GM18861 (cell line): ENCODE results near the gene HMG20A.

Experiments
- ATAC-seq: cut with Tn5 transposase; IDR thresholded peaks from one replicate; pipeline ENCODE4 v1.9.1; 2021; ENCODE audit not compliant: unreplicated experiment

The HMG20A gene

DNA sequence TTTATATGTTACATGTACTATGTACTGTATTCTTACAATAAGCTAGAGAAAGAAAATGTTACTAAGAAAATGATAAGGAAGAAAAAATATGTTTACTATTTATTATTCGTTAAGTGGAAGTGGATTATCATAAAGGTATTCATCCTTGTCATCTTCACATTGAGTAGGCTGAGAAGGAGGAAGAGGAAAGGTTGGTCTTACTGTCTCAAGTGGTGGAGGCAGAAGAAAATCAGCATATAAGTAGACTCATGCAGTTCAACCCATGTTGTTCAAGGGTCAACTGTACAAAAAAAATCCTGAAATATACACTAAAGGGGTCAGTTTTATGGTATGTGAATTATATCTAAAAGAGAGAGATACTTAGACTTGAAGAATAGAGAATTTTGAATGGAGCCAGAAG is 5.7 kb downstream of the HMG20A start:
- ATAC-seq = no peak

DNA sequence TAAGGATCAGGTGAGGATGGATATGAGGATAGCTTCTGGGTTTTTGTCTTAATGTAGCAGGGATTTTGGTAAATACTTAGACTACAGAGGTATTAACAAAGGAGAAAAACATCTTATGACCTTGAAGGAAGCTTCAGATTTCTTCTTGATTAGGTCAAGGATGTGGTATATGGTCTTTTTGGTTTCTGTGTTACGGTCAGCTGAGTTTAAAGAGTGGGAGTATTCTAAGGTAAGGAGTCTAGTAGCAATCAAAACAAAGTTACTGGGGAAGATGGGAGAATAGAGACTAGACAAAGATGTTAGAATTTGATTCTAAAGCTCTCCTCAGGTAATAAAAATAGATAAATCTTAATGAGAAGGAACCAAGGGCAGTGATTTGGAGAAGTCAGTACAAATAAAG is 6.2 kb downstream of the HMG20A start:
- no peak for ATAC-seq

DNA sequence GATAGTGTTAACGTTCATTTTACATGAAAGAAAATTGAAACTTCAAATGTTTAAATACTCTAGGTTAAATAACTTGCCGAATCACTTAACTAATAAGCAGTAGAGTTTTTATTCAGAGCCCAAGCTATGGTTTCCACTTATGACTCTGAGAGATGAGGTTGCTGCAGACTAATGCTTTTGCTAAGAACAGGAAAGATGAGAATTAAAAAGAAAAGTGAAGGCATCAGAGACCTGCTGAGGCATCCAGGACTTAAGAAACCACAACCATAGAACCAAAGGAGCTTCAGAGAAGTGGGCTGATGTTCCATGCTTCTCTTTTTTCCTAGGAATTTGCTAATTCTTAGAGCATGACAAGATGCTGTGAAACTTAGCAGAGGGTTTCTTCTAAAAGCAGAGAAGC is 9.5 kb downstream of the HMG20A start:
- no peak for ATAC-seq

DNA sequence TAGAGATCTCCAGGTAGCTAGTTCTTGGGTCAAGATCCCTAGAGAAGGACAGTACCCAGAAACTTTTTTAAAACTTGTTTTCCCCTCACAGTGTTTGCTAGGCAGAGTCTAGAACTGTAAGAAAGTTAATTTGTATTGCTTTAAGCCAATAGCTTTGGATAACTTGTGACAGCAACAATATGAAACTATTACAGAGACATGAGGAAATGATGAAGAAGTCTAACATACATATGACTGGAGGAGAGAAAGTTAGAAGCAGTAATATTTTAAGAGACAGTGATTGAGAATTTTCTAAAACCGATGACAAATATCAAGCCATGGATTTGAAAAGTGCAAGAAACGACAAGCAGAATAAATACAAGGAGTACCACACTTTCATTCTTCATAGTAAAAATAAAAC is 10.0 kb downstream of the HMG20A start:
- no peak for ATAC-seq

DNA sequence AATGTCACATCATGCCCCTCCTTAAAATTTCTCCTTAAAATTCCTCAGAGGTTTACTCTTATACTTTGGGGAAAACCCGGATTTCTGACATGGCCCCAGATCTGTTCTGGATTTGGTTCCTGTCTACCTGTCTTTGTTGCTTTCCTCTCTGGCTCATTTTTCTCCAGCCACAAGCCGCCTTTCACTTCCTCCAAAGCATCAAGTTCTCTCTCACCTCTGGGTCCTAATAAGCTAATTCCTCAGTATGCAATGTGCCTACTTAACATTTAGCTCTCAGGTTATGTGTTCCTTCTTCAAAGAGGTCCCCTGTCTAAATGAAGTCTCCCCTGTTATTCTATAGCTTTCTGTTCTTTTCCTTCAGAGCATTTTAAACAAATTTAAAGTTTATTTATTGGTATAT is 16.1 kb downstream of the HMG20A start:
- ATAC-seq = no peak

DNA sequence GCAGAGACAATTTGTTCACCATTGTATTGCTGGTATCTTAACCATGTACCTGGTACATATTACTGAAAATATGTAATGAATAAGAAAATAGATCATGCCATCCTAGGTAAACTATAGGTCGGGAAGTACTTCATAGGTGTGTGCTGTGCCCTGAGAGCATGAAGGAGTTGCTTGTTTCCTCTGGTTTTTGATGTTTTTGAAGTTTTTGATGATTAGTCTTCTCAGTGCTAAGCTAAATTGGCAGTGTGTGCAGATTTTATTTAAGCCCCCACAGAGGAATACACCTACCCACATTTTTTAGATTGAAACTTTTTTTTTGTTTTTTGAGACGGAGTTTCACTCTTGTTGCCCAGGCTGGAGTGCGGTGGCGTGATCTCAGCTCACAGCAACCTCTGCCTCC is 16.6 kb downstream of the HMG20A start:
- no peak for ATAC-seq

DNA sequence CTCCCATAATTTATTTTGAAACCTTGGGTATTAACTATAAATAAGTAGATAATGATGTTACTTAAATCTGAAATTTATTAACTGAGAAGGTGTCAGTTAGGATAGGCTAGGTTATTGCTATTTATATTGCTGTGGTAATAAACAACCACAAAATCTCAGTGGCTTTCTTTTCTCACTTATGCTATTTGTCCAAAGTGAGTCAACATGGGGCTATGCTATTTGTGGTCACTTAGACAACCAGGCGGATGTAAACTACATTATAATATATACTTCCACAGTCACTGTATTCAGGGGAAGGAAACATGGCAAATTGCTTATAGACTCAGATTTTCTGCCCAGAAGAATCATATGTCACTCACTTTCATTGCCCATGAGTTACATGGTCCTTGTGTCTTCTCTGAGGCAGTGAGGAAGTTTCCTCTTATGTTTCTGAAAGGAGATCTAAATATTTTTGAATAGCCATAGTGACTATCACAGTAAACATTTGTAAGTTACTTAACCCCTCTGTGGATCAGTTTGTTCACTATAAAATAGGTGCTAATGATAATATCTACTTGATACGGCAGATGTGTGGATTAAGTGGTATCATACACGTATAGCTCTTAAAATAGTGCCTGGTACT is 19.8 kb downstream of the HMG20A start:
- peak; percentile 75 for ATAC-seq

DNA sequence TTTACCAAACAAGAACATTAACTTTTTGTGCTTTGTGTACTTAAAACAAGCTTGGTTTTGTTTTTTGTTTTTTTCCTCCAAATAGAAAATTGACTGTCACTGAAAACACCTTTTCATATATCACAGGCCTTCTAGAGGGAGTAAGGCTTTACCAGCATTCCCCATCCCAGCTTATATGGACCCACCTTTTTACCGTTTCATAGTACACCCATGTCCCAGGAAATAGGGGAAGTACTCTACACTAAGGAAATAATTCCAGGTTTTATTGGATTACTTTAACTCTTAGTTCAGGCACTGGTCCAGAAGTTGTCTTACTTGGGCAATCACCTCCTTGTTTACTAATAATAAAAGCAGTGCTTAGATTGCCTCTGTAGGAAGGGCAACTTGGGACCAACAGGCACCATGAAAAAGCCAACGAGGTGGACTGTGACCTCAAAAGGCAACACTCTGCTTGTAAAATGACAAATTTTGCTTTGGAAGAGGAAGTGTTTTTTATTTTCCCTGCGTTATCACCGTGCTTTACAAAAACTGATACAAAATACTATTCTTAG is 26.2 kb downstream of the HMG20A start:
- no peak for ATAC-seq

DNA sequence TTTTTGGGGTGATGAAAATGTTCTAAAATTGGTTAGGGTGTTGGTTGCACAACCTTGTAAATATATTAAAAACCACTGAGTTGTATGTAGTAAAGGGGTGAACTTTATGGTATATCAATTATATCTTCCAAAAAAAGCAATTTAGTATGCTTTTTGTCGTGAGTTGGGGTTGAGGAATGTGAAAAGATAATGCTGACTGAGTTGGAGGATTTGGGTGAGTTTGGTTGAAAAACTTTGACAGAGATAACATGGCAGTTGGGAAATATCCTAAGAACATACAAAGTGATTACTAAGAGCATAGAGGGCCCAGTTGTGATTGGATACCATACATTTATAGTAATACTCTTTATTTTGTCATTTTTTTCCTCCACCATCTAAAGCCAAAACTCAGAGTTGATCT is 33.6 kb downstream of the HMG20A start:
- ATAC-seq = no peak

DNA sequence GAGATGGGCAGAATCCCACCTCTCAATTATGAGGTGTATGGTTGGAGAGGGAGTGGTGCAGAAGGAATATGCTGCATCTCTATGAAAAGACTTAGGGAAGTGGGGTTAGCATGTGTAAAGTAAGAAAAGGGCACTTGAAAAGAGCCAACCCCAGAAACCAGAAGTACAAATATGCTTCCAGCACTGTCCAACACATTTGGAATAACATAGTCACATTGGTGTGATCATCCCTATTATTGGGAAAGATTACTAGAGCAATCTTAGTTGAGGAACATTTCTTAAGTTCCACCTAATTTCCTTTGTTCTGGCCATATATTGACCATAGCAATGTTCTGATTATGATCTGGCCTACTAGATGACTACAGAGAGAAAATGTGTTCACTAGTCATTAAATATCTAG is 34.3 kb downstream of the HMG20A start:
- no peak for ATAC-seq

DNA sequence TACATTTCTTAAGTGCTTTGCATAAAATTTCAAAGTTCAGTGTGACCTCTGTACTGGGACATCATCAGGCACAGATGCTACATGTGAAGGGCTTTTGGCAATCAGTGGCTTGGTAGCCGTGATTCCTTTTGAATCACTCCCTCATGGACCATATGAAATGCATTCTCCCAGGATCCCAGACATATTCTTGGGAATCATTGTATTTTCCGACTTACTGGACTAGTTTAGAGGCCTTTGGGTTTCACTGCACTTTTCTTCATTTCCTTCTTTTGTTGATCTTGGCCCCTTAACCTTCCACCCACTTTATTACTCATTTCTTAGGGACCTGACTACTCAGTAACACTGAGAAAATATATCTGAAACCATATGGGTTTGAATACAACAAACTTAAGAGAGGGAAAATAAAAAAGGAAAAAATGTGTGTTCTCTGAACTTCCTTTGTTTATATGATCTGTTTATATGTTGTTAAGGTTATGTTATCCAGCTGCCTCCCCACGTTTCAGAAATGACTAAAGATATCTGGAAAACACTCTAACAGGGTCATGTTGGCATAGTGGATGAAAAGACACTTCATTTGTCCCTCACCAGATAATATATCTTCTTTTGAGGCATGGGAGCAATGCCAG is 35.1 kb downstream of the HMG20A start:
- ATAC-seq = no peak

DNA sequence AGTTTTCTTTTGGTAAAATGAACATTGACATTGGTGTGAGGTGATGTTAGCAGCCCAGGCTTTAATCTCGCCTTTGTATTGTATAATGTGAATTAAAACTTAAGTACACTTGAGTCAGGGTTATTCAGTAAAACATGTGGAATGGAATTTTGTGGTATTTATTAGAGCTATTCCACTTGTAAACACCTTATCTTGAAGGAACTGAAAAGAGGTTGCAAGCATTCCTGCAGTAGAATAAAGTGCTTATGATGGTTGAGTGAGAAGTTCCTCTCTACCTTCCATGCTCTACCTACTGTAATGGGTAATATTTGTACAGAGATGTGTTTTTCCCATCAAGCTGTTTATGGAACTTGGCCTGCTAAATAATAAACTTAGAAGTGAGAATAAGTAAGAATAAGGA is 36.1 kb downstream of the HMG20A start:
- no peak for ATAC-seq

DNA sequence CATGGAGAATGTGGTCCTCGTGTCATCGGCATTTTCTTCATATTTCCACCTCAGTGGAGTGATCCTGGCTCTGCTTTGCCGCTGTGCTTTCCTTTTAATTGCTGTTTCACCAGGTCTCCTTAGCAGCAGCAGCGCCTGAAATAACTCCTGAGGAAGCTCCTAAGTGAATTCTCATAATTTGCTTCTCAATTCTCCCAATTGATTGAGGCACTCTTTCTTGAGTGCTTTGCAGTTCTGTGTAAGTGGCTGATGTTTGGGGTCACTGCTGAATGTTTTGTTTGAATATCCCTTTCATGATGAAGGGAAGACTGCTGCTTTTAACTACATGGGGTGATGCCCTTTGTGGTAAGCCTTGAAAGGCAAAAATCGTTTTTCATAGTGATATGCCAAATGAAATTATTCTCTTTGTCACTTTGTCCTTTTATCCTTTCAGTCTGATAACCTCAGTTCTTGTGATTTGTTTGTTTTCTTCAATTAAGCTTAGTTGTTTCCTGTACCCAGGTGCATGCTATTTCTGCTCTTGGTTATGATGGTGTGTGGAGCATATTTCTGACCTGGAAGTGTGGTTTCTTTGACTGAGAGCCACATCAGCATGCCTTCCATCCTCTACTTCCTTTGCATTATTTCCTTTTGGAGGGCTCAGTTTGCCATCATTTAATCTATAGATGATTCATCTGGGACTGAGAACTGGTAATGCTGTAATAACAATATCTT is 36.7 kb downstream of the HMG20A start:
- ATAC-seq = no peak

DNA sequence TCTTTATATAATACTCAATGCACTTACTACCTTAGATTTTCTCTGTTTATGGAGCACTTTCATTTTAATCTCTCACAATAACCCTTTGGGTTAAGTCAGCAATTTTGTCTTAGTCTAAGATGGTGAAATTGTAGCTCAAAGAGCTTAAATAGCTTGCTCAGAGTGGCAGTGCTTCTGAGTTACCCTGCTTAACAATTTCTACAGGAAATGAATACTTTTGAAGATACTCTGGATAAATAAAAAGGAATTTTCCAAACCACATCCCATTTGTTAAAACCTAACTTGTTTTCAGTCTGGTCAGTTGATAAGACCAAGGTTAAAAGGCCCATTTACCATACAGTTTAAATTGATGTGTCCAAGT is 37.2 kb downstream of the HMG20A start:
- no peak for ATAC-seq

DNA sequence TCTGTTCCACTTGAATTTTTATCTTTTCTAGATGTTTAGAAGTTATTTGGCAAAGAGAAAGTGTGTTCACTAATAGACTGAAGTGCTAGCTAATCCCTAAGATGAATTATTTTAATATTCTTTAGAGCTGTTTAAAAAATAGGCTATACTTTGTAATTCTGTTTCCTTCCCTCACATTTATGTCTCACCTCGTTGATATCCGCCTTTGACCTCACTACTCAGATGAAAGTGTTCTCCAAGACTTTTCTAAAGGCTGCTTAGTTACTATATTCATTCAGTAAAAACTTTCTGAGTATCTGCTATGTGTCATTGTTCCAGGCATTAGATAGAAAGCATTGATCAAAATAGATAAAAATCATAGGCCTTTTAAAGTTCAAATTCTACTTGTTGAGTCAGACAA is 38.3 kb downstream of the HMG20A start:
- no peak for ATAC-seq

DNA sequence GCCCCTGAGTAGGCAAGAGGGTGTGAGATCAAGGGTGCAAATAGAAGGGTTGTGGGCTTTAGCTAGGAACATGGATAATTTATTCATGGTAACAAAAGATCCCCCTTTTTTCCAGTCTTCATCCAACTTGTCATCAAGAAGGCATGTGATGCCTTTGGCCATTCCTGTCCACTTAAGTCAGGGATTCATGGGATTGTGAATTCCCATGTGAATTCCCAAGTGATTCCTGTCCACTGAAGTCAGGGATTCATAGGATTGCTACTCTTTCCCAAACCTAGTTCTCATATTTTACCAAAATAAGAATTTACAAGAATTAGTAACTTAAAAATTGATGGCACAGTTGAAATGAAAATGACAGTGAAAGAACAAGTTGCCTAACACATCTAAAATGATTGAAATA is 40.8 kb downstream of the HMG20A start:
- ATAC-seq = no peak

DNA sequence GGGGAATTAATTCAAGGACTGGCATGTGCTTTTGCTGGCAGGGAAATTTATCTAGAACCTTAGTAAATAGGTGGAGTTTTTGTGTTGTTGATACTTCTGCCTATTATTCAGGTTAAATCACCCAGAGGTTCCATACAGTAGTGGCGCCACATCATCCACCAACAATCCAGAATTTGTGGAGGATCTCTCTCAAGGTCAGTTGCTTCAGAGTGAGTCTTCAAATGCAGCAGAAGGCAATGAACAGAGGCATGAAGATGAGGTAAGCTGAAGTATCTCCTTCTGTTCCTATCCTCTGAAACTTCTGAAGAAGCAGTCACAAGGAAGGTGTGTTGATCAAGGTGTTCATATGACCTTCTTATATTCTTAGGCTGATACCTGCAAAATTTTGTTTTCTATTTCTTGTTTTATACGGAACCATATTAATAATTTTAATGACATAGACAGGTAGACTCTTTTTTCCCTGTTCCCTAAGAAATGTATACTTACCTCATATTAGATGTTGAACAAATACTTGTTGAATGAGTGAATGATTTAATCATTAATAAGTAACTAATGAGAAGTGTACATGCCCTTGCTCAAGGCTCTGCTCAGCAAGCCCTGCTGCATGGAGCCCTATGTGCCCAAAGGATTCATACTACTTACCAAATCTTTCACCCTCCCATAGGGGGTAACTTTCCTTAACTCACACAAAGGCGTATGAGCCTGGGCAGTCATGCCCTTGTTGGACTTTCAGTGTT is 43.6 kb downstream of the HMG20A start:
- no peak for ATAC-seq

DNA sequence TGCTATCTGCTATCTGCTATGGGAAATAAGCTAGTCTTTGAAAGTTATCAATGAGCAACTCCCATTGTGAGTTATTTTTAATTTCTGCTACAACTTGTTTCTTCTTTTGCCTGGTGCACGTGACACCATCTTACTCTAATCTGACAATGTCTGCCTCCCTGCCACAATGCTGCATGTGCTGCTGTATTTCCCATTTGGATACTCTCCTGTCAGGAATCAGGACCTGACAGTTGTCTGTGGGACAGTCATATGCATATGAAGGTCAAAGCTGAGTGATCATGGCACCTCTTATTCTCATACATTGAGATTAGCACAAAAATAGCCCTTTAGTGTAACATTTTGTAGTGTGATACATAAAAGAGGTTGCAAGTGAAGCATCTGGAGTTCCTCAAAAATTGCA is 45.8 kb downstream of the HMG20A start:
- ATAC-seq = no peak

DNA sequence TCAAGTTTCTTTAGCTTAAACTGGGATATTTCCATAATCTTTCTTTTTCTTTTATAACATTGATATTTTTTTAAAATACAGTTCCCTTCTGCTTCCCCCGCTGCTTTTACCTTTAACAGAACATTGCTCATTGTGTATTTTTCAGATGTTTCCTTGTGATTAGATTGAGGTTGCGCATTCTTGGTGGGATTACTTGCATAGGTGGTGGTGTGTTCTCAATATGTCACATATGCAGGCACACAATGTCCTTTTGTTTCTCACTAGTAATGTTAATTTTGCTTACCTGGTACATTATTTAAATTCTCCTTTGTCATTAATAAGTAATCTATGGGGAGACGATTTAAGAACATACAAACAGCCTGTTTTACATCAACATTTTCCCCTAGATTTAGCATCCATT is 48.2 kb downstream of the HMG20A start:
- ATAC-seq = no peak

DNA sequence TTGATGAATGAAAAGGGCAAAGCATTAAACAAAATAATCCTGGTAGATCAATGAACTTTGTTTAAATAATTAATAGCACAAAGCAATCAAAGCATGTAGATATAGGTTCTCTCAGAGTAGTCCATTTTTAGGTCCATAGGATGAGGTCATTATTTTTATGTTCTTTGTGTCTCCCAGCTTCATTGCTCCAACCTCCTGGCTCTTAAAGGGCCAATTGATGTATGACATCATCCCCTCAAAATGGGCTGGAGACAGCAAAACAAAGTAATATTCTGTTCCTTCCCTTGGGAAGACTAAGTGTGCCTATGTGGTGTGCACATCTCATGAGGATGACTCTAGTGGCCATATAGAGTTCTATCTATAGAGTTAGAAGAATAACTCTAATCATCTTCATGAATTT is 49.5 kb downstream of the HMG20A start:
- ATAC-seq = no peak

DNA sequence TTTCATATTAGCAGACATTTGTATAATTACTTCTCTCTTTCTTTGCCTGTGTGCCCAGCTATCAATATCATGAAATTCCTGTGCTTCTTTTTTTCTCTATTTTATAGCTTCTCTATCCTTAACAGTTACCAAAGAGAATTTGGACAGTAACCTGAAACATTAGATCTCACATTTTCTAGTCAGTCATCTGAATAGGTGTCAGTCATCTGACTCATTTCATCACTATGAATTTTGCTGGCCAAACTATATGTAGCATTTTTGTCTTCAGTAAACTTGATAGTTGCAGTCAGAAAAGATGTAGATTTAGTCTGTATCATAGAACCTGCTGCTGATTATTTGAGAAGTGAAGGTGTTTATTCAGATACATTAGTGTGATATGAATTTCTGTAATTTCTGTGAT is 52.6 kb downstream of the HMG20A start:
- ATAC-seq = no peak
